HG02938 (cell line): ENCODE measurements around the gene JOSD2.
"Not testable (repeated sequence)": the region's sequence is repeated elsewhere in the genome, so short reads cannot be mapped to it uniquely, and the experiment has no call there.

Experiments
- ATAC-seq: cut with Tn5 transposase; IDR thresholded peaks from one replicate; pipeline ENCODE4 v1.9.1; 2021; ENCODE audit warnings: mild to moderate bottlenecking, moderate library complexity; ENCODE audit not compliant: unreplicated experiment

JOSD2 gene

DNA sequence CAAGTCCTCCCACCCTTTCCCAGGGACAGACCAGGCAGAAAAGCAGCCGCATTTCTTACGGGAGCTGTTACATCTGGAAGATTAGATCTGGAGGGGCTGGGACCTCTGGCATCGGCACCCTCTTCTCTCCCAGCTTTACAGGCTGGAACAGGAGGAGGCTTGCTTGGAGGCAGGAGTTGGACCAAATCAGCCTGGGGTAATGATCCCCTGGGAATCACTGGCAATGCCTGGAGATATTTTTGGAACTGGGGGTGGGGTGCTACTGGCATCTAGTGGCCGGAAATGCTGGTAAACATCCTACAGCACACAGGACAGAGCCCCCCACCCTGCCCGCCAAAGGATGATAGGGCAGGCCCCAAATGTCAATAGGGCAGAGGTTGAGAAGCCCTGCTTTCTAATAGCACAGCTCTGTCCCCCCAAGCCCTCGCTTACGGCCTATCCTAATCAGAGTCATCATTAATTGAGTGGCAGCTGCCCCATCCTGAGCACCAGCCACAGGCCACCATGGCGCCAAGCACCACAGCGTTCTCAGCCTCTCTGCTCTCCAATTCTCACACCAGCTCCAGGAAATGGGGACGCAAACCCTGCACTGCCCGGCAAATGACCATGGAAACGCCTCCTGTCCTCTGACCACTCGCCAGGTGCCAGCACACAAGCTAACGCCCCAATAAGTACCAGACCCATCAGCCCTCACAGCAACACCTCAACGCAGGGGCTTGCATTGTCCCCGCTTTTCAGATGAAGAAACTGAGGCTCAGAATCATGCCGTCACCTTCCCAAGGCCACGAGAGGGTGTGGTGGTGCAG, 36.6 kb upstream of the JOSD2 start:
- no peak for ATAC-seq

DNA sequence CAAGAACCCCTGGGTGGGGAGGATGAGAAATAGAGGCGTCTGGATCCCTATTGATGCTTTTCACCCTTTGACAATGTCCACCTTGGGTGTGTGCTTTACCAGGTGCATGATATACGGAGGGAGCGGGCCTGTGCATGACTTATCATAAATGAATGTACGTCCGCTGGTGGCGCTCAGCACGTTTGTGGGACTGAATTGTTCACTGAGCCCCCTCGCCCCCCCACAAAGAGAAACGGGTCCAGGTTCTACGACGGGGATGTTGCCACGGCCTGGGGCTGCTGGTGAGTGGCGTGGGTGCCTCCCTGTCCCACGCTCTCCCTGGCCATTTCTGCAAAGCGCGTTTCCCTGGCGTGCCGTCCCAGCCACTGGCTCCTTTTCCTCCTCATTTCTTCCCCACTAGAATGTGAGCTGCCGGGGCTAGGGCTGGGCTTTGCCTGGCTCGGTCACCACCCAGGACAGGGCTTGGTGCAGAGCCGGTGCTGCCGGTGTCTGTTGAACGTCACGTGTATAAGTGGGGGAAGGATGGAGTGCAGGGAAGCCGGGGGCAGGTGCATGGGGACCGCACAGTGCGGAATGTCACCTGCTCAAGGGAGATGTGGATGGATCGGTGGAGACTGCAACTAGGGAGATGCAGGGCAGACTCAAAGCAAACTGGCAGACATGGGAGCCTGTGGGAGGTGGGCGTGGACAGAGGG, 35.7 kb upstream of the JOSD2 start:
- ATAC-seq, result no peak

DNA sequence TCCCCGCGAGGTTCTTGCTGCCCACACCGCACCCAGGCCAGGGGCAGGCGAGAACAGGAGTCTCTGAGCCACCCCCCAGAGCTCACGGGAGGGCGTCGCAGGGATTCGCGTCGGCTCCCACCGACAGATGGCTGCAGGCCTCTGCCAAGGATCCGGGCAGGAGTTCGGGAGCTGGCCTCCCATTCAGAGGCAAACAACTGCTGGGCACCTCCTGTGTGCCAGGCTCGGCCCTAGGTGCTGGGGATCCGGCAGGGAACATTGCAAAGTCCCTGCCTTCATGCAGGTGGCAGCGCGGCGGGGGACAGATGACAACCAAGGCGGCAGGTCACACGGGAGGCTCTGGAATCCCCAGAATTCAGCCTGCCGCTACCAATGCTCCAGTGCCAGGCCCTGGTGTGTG, 32.0 kb upstream of the JOSD2 start:
- ATAC-seq, result no peak

DNA sequence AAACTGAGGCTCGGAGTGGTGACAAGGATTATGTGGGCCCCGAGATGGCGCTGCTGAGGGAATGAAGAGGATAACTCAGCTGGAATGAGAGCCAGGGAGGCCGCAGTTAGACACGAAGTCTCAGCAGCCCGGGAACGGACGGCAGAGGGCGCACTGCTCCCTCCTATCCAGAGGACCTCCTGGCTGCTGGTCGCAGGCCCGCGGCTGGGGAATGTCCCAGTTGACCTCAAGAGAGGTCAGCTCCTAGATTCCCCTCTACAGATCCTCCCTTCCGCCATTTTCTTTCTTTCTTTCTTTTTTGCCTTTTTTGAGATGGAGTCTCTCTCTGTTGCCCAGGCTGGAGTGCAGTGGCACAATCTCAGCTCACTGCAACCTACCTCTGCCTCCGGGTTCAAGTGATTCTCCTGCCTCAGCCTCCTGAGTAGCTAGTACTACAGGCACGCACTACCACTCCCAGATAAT, 26.8 kb upstream of the JOSD2 start:
- ATAC-seq, result no peak

DNA sequence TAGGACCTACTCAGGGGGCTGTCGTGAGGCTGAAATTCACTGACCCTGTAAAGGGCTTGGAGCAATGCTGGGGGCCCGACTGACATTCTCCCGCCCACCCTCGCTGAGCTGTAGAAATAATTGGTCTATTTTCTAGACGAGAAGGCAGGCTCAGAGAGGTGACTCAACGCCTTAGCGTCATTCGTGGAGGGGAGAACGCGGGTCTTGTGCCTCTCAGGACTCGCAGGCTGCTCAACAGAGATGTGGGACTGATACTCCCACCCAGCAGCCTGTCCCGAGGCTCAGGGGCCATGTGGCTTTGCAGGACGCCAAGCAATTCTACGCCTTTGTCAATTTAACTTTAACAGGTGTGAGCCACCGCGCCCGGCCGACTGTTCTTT, 26.3 kb upstream of the JOSD2 start:
- ATAC-seq, result no peak

DNA sequence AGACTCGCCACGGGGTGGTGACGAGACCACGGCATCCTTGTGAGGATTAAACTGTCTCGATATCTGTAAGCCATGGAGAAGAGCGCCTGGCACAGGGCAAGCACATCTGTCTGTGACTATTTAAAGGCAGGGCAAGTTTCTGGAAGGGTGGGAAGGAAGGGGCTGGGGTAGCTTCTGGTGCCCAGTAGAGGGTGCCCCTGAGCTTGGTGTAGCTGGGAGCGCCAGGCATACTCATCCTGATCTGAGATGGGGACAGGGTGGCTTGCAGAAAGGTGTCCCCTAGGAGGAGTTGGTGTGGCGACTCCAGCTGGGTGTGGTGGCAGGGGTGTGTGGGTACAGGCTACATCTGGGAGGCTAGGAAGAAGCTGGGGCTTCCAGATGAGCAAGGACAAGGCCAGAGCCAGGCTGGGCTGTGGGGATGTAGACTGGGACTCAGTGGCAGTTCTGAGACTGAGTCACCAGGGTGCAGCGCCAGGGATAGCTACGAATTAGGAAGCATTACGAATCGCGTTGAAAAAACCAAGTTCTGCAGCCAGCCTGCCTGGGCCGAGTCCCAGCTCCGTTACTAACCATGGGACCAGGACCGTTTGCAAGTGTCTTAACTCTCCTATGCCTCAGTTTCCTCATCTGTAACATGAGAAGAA, 25.8 kb upstream of the JOSD2 start:
- ATAC-seq, result no peak

DNA sequence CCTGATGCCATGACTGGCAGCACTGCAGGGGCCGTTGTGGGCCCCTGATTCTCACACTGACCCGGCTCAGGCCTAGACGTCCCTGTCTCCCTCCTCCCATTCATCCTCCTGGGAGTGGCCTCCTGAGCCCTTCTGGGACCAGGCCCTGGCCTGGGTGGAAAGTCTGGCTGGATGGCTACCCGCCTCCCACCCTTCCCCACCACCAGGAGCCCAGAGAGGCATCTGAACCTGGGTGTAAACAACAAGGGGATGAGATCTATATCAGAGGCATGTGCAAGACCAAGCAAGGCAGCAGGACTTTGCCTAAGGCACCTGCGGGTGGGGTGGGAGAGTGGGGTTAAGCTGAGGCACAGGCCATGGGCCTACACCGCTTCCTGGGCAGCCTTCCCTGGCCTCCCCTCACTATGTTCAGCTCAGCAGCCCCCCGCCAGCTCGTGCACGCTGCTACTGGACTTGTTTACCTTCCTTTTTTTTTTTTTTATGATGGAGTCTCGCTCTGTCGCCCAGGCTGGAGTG, 24.7 kb upstream of the JOSD2 start:
- ATAC-seq, result no peak

DNA sequence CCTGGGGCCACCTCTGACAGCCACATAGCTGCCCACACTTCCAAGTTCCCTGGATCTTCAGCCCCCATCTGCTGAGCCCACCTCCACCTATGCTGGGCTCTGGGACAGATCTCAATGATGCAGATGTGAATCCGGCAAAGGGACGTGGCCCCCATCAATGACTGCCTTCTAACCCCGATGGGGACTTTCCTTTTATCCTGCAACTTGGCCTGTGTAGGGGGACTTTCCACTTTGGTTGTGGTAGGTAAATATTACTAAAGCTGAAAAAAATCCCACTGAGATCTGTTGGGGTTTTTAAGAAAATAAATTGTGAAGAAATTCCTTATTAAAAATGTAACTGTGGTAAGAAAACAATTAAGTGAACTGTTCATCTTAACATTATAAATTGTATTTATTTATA, 23.5 kb upstream of the JOSD2 start:
- no peak for ATAC-seq

DNA sequence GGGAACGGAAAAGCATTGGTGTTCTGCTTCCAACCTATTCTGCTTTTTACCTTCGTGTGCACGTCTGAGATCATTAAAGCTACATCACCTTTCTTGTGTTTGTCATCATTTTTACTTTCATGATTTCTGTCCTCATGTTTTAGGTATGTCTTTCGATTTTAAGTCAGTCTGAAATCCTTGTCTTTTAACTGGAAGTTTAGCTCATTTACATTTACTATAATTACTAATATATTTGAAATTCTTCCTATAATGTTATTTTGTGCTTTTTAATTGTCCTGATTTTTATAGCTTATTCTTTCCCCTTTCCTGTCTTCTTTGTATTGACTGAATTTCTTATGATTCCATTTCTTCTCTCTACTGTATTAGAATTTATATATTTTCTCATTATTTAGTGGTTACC, 22.0 kb upstream of the JOSD2 start:
- ATAC-seq, result no peak

DNA sequence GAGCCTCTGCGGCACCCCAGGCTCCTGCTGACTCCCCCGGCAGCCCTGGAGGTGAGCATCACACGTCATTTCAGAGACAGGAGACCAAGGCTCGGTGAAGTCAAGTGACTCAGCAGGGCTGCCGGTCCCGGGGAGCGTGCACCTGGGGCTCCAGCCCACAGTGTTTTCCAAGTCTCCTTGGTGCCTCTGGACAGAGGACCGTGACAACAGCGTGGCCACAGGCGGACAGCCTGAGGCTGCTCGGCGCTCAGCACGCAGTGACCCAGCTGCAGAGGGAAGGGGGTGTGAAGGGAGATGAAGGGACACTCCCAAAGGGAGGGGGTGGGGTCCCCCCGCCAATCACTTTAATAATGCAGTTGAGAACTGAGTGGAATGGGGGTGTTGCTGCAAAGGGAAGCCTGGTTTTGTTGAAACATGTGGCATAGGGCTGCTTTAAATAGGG, 20.2 kb upstream of the JOSD2 start:
- ATAC-seq, result no peak

DNA sequence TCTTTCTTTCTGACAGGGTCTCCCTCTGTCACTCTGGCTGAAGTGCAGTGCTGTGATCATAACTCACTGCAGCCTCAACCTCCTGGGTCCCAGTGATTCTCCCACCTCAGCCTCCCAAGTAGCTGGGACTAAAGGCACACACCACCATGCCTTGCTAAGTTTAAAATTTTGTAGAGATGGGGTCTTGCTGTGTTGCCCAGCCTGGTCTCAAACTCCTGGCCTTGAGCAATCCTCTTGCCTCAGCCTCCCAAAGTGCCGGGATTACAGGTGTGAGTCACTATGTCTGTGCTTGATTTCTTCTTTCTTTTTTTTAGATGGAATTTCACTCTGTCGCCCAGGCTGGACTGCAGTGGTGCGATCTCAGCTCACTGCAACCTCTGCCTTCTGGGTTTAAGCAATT, 17.1 kb upstream of the JOSD2 start:
- ATAC-seq, result not testable (repeated sequence)

DNA sequence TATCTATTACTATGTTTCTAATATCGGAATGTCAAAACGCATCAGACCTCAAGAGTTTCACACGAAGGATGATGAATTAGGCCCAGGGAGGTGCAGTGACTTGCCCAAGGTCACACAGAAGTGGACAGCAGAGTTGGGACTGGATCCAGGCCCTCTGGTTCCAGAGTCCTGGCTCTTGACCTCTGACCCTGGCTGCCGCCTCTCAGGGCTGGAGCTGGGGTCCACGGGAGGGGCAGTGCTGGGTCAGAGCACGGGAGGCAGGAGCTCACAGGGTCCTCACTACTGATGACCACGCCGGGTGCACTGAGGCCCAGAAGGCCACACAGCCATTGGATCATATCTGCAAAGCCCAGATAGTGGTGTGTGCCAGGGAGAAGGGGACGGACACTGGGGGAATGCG, 11.9 kb upstream of the JOSD2 start:
- no peak for ATAC-seq

DNA sequence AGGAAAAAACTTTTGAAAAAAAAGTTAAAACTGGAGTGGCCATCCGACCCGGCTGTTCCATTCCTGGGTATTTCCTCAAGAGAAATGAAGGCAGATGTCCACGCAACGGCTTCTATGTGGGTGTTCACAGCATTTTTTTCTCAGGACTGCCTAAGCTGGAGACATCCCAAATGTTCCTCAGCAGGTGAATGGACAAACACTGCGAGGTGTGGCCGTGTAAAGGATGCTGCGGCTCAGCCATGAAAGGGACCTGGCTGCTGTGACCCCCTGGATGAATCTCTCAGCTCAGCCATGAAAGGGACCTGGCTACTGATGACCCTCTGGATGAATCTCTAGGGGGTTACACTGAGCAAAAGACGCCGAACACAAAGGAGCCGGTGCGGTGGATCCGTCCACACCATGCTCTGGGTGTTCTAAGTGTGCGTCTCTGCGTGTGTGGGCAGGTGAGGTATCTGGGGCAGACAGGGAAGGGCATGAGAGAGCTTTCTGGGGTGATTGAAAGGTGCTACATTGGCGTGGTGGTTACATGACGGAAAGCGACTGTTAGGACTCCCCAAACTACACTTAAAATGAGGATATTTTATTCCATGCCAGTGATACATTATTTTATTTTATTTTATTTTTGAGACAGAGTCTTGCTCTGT, 10.0 kb upstream of the JOSD2 start:
- ATAC-seq, result no peak

DNA sequence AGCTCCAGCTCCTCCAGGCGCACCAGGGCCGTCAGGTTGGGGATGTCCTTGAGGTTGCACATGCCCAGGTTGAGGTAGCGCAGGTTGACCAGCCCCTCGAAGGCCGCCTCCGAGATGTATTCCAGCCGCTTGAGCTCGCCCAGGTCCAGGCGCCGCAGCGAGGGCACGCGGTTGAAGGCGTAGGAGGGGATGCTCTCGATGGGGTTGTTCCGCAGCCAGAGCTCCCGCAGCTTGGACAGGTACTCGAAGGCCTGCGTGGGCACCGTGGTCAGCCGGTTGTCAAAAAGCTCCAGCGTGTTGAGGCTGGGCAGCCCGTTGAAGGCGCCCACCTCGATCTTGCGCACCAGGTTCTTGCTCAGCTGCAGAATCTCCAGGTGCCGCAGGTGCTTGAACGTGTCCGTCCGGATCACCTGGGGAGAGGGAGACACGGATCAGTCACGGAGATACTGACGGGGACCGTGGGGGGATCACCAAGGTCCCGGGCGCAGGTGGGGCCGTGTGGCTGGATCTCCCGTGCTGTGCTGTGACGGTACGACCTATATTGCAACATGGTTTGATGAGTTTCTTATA, 8.1 kb upstream of the JOSD2 start:
- no peak for ATAC-seq

DNA sequence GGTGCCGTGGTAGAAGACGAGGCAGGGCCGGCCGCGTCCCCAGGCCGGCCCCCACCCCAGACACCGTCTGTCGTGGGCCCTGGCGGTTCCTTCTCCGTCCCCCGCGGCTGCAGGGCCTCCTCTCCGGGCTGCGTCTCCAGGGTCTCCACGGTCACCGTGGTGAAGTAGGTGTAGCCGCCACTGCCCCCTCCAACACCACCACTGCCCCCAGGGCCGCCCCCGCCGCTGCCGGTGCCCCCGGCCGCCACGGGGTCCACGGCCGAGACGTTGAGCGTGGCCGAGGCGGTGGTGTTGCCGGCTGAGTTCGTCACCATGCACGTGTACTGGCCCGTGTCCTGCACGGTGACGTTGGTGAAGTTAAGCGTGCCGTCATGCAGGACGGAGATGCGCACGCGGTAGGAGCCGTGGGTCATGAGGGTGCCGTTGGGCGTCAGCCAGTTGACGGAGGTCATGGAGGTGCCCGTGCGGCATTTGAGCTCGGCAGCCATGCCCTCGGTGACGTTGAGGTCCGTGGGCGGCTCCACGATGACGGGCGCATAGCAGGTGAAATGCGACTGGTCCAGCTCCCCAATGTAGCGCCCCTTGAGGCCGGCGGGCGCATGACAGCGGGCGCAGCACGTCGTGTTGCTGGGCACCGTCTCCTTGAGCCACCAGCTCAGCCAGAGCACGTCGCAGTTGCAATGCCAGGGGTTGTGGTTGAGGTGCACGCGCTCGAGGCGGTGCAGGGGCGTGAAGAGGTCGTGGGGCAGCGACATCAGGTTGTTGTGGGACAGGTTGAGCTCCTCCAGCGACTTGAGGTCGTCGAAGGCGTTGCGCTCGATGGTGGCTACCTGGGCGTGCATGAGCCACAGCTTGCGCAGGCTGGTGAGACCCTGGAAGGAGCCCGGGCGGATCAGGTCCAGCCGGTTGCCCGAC, 7.4 kb upstream of the JOSD2 start:
- no peak for ATAC-seq

DNA sequence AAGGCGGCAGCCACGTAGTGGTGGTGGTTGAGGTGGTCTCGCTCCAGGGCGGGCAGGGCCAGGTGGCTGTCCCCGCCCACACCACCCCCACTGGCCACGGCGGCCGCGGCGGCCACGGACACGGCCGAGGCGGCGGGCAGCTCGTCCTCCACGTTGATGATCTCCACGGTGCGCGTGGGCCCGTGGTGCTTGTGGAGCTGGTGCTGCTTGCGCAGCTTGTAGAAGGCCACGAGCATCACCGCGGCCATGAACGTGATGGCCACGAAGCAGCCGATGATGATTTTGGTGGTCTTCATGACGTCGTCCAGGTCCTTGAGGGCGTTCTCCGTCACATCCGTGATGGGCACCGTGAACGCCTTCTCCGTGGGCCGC, 6.7 kb upstream of the JOSD2 start:
- no peak for ATAC-seq

DNA sequence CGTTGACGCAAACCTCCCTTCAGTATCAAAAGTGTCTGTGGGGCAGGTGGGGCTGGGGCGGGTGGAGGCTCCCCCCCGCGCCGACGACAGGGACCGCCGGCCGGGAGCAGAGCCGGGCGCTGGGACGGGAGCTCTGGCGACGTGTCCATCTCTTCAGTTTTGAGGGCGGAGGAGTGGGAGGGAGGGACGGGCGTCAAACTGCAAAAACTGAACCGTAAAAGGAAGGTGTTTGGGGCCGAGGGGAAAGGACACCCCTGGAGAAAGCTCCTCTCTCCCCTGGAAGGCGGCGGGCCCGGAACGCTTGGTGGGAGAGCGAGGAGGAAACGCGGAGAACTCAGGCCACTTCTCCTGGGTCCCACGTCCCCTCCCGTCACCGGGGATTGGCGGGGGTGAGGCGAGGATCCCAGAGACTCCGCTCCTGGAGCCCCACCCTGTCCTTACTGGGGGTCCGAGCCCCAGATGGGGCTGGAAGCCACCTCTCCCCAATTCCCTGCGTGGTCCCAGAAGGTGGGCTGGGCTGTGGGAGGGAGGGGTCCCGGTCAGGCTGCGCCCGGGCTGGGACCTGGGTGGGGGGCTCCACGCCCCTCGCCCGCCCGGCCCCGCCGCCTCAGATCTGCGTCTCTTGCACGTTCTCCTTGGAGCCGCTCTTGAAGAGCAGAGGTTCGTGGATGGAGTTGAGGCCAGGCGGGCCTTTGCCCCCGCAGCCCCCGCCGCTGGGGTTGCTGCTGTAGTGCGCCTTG, 6.1 kb upstream of the JOSD2 start:
- ATAC-seq, result no peak

DNA sequence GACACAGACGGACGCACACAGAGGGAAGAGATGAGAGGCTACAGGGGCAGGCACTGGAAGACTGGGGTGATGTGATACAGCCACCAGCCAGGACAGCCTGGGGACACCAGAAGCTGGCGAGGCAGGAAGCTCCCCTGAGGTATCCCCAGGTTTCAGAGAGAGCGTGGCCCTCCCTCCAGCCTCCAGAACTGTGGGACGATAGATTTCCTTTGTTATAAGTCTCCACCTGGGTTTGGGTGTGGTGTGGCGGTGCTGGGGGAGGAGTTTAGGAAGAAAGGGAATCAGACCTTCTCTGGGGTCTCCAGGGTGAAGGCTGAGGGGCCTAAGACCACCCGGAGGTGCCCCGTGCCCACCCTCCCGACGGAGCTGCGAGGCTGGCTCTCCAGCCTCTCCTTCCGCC, 5.5 kb upstream of the JOSD2 start:
- ATAC-seq, result no peak

DNA sequence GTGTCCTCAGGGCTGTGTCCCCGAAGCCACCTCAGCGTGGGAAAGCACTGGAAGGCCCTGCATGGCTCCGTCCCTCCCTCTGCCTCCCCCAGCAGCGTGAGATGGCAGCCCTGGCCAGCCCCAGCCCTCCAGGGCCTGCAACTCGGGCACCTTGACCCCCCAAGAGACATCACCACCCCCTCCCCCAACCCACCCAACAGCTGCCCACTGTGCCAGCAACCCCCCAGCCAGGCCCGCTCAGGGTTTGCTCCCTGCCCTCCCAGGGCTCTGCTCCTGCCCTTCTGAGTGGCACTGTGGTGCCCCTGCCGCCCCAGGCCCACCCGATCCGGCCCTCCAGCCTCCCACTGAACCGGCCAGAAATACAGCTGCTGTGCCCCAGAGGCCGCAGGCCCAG, 4.2 kb upstream of the JOSD2 start:
- no peak for ATAC-seq
